ENCODE results near the gene PTAFR. TPM values are rescaled to one million over a fixed set of nuclear protein-coding genes. Genes with fewer than 3 reads are reported as not detected.

Gene PTAFR
- total RNA-seq, 1 experiment from 2014 or later = 1.9 TPM

- Histone ChIP-seq H4K5ac (ENCODE audit: insufficient read length, low read depth, low read length) (no peak overlapping the region), H3K9me3 (ENCODE audit: control insufficient read depth, low read depth, low read length) (no peaks in the 10 kb centered on the region), H2BK120ac (ENCODE audit: low read depth, low read length, poor library complexity, severe bottlenecking) (no peak overlapping the region), H3K27ac (ENCODE audit: insufficient read length, low read depth, low read length) (no peak overlapping the region), H2AFZ (ENCODE audit: low read length) (no peak overlapping the region), H3K9ac (ENCODE audit: extremely low read depth, insufficient read length, low read length) (no peak overlapping the region), H4K91ac (ENCODE audit: insufficient read length, low read depth, low read length) (no peak overlapping the region), H2BK12ac (ENCODE audit: insufficient read length, low read depth, low read length) (no peak overlapping the region), H3K56ac (ENCODE audit: insufficient read length, low read depth, low read length) (no peak overlapping the region), H2AK5ac (ENCODE audit: insufficient read length, low read length) (no peak overlapping the region), H4K8ac (replicated peaks; ENCODE audit: insufficient read length, low read depth, low read length) (no peak overlapping the region), H3K79me2 (ENCODE audit: insufficient read depth, low read length) (no peaks in the 10 kb centered on the region), H2BK20ac (ENCODE audit: low read depth, low read length, poor library complexity, severe bottlenecking) (no peak overlapping the region), H3K79me1 (ENCODE audit: insufficient read depth, low read depth, low read length, poor library complexity, severe bottlenecking) (no peaks in the 10 kb centered on the region), H3K4ac (ENCODE audit: low read depth, low read length) (no peak overlapping the region), H3K4me1 (ENCODE audit: insufficient read depth, low read length) (peaks cover 7% of the 10 kb centered on the region; the same call in 1 of the 2 replicates), H3K4me2 (ENCODE audit: insufficient read depth, insufficient read length, low read length) (no peak overlapping the region), H2BK15ac (ENCODE audit: low read depth, low read length) (no peak overlapping the region), H4K20me1 (ENCODE audit: control insufficient read depth, insufficient read depth, insufficient read length) (no peaks in the 10 kb centered on the region), H3T11ph (ENCODE audit: low read length) (no peak overlapping the region), H3K23ac (ENCODE audit: insufficient read length, low read depth, low read length) (no peak overlapping the region), H3K23me2 (ENCODE audit: insufficient read length, low read depth, low read length, poor library complexity, severe bottlenecking) (no peaks in the 10 kb centered on the region), H2BK5ac (ENCODE audit: insufficient read length, low read length) (no peak overlapping the region), H3K18ac (ENCODE audit: insufficient read length, low read depth, low read length) (no peak overlapping the region), H3K27me3 (ENCODE audit: insufficient read depth, low read length) (no peaks in the 10 kb centered on the region), H3K14ac (ENCODE audit: insufficient read depth, low read length) (no peak overlapping the region)
- Mint-ChIP-seq H3K27ac (peak overlapping the region; percentile 27 to 59 (median 52); a peak in 1 of 7 replicates), H3K4me3 (no peak overlapping the region; a peak in 1 of 5 replicates), H3K4me1 (peaks cover 39 to 41% of the 10 kb centered on the region in 2 experiments), H3K27me3 (ENCODE audit: low read depth) (peaks cover 1% of the 10 kb centered on the region; the same call in 1 of the 2 replicates), H3K36me3 (ENCODE audit: insufficient read depth in 1 of 3, low read depth in 3 of 3) (peaks cover 0 to 6% (median 2%) of the 10 kb centered on the region in 3 experiments; a peak in 4 of 7 replicates), H3K9me3 (no peaks in the 10 kb centered on the region)
- no CpG with 5 or more reads among the region's 8 CpGs for WGBS (ENCODE audit: extremely low coverage, insufficient read length, low lambda C conversion rate)
- DNase-seq = peak; percentile 93
- no peak for TF ChIP-seq CTCF (conservative IDR thresholded peaks at IDR 0.05)
Observed at GRCh38 chr1:28193701-28194161, 17.2 kb upstream of the PTAFR start.
